ENCODE results near the gene MPI.
"Not testable (repeated sequence)": the region's sequence is repeated elsewhere in the genome, so short reads cannot be mapped to it uniquely, and the experiment has no call there.

The MPI gene

DNA sequence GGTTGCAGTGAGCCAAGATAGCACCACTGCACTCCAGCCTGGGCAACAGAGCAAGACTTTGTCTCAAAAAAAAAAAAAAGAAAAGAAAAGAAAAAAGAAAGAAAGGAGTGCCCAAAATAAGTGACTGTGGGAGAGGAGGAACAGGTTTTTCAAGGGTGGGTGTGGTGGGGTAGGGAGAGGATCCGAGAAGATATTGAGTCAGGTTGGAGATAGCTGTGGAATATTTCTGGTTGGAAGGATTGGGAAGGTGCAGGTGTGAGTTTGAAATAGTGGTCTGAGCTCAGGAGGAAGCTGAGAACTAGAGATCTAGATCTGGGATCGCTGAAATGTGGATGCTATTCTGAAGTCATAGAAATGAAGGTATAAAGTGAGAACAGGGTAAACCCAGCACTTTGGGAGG is 24.5 kb upstream of the MPI start:
- DNase-seq: no peak

DNA sequence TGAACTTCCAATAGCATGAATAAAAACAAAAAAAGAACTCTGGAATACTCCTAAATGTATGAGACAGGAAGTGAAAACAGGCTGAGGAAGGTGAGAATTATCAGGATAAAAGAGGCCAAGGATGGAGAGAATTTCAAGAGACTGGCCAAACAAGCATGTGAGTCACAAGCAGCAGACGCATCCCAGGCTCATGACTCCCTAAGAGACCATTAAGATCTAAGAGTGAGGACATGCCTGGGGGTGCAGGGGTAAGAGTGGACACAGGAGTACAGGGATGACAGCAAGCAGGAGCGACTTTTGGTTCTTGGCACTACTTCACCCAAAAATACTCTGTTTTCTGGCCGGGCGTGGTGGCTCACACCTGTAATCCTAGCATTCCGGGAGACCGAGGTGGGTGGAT is 23.8 kb upstream of the MPI start:
- peak; percentile 41 for DNase-seq

- no peak for DNase-seq
Measured at GRCh38 chr15:74867466-74868038, 22.3 kb upstream of the MPI start.

DNA sequence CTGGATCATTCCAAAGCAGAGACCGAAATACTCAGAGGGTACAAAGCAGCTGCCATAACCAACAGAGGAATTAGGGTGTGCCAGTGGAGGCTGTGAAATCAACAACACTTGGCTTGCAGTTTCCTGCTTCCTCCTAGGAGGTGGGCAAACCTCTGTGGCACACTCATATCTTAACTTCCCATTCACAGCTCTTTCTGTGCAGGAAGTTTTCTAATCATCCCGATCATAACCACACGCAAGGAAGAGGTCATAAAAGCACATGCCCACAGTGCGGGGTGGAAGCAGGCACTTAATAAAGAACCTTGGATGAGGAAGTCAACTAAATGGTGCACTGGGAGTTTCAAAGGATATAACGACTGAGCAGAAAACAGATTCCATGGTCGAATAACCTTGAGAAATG is 21.8 kb upstream of the MPI start:
- DNase-seq: no peak

DNA sequence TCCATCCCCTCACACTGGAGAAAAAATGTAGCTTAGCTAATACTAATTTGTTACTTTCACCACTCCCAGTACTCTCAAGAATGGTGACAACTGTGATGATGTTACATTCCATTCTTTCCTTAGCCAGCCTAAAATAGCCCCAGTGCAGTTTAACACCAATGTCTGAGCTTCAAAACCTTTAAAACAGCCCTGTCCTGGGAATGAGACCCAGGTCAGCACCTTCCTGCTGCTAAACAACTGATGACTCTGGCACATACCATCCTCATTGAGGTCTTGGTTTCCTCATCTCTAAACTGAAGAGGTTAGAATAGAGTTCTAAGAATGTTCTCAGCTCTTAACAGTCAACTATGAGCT is 20.5 kb upstream of the MPI start:
- no peak for DNase-seq

GRCh38 chr15:74869726-74870407 is 20.0 kb upstream of the MPI start:
- no peak for DNase-seq

GRCh38 chr15:74870436-74871215 is 19.2 kb upstream of the MPI start:
- DNase-seq: no peak

- DNase-seq: no peak
Measured at GRCh38 chr15:74872702-74873035, 17.2 kb upstream of the MPI start.

- peak; percentile 94 for DNase-seq
Measured at GRCh38 chr15:74873036-74873755, 16.6 kb upstream of the MPI start, which contains the start of gene SCAMP2. Gene SCAMP2, minus strand, starts transcription at chr15:74873365. Its CDS starts 110 bp downstream, at chr15:74873255.

- DNase-seq: peak; percentile 50
Measured at GRCh38 chr15:74873756-74874424, 16.0 kb upstream of the MPI start.

DNA sequence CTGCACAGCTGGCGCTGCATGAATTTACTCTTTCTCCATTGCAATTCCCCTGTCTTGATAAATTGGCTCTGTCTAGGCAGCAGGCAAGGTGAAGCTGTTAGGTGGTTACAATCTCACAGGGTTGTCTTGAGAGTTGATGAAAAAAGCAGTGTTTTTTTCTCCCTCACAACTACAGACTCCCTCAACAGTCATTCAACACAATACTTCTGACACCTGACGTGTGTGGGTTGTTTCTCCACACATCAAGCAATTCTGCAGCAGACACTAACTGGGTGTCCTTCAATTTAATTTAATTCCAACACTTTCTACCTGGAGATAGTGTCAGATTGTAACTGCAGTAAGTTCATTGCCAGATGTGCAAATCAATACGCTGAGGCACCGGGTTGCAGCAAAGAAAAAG is 11.6 kb upstream of the MPI start:
- no peak for DNase-seq

- no peak for DNase-seq
Measured at GRCh38 chr15:74882528-74882927, 7.3 kb upstream of the MPI start.

GRCh38 chr15:74884428-74885223 is 5.2 kb upstream of the MPI start:
- peak; percentile 20 for DNase-seq

GRCh38 chr15:74885461-74885860 is 4.4 kb upstream of the MPI start:
- no peak for DNase-seq

- DNase-seq: not testable (repeated sequence)
Measured at GRCh38 chr15:74887537-74888193, 2.2 kb upstream of the MPI start.

- DNase-seq: no peak
Measured at GRCh38 chr15:74888716-74889115, 1.1 kb upstream of the MPI start.

GRCh38 chr15:74889390-74889882 is 406 bp upstream of the MPI start:
- peak; percentile 41 for DNase-seq

DNA sequence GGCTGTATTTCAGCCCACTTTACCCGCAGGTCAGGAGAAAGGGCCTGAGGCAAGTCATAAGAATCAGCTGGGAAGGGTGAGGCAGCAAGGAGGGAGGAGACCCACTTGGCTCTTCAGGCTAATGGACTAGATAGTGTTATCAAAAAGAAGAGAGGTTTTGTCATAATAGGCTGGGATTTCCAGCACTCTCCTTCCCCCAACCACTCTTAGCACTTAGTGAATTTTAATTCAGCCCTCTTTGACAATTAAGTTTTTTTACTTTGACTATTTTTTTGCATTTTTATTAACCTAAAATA is 771 bp downstream of the MPI start:
- DNase-seq: no peak

DNA sequence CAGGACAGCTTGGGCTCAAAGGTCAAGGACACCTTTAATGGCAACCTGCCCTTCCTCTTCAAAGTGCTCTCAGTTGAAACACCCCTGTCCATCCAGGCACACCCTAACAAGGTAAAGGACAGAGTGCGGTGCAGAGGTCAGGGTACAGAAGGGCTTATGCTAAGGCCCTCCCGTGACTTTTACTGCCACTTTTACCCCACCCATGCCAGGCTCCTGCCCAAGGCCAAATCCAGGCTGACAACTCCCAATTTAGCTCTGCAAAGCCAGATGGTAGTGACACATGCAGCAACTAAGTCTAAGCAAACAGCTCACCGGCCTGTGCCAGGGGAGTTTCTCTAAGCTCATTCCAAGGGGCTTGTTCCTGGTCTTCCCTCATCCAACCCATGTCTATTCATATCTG is 1.6 kb downstream of the MPI start:
- no peak for DNase-seq

DNA sequence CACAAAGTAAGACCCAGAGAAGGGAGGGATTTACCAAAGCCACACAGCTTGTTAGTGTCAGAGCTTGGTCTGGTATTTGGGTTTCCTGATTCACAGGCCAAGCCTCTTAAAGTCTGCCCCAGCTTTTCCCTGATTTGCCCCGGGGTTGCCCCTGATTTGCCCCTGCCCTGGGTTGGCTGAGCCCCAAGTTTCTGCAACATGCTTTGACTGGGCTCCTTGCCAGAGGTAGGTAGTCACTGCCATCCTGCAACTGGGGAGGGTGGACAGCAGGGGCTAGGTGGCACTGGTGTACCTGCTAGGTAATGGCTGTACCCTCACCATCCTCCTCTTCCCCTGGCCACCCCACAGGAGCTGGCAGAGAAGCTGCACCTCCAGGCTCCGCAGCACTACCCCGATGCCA is 2.5 kb downstream of the MPI start:
- DNase-seq: no peak

- no peak for DNase-seq
Measured at GRCh38 chr15:74892931-74893330, 3.1 kb downstream of the MPI start.

DNA sequence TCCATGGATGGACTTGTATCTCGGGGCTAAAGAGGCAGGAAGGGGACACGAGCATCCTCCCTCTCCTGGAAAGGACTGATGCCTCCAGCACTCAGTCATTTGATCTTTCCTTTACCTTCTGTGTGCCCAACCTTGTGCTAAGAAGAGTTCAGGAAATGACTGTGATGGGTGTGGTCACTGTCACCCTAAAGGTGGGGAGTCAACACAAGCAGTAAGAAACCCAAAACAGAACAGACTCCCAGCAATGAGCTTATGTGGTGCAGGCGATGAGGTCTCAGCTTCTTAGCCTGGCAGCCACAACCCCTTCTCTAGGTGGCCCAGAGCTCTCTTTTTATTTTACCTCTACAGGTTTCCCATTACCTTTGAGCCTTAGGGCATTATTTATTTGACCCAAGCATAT is 3.8 kb downstream of the MPI start:
- DNase-seq: no peak
